Stomach (tissue), 9 donors: ENCODE data around the gene VEPH1. TPM values are rescaled to one million over a fixed set of nuclear protein-coding genes. Genes with fewer than 3 reads are reported as not detected.

Experiments used
- DNase-seq, 2 donors: peaks; one replicate each; pipeline versions ENCODE4 v3.0.0 to v3.0.0-alpha.2; 2013 to 2019
- H3K27ac ChIP-seq, 5 donors: fragments of 200-600 bp in 4 of 5; sonication (generic) in 4 of 5; one replicate each; pipeline ENCODE4 v1.5.1; 2013 to 2019; ENCODE audit warnings: mild to moderate bottlenecking in 1 of 5, moderate library complexity in 1 of 5
- H3K27me3 ChIP-seq, 3 donors: fragments of 200-600 bp; sonication (generic); one replicate each; pipeline ENCODE4 v1.5.1; 2017 to 2019; ENCODE audit warnings: mixed run types in 1 of 3
- H3K36me3 ChIP-seq, 4 donors: fragments of 200-600 bp; sonication (generic); 1 replicate in 3 of 4; 2 replicates in 1 of 4; pipeline ENCODE4 v1.5.1; 2016 to 2019
- H3K4me1 ChIP-seq, 4 donors: fragments of 200-600 bp; sonication (generic); one replicate each; pipeline ENCODE4 v1.5.1; 2016 to 2019
- H3K4me3 ChIP-seq, 4 donors: fragments of 200-600 bp; sonication (generic) in 3 of 4; one replicate each; pipeline ENCODE4 v1.5.1; 2016 to 2019; ENCODE audit warnings: mild to moderate bottlenecking in 1 of 4
- H3K9me3 ChIP-seq, 4 donors: fragments of 200-600 bp; sonication (generic); one replicate each; pipeline ENCODE4 v1.5.1; 2016 to 2019
- CTCF ChIP-seq, 7 experiments: fragments of 450-650 bp in 4 of 7; fragments of 200-600 bp in 3 of 7; sonication (generic) in 3 of 7; IDR thresholded peaks; one replicate each; pipeline ENCODE4 v1.5.1; 2016 to 2019; ENCODE audit warnings: antibody characterized with exemption in 7 of 7, control low read depth in 2 of 7, mild to moderate bottlenecking in 1 of 7
- EP300 ChIP-seq: sonication (generic); formaldehyde crosslinking; IDR thresholded peaks from one replicate; pipeline ENCODE4 v1.6.1; 2017; ENCODE audit warnings: antibody characterized with exemption
- POLR2A ChIP-seq, 4 donors: fragments of 450-650 bp; IDR thresholded peaks; one replicate each; pipeline ENCODE4 v1.6.1; 2016; ENCODE audit warnings: antibody characterized with exemption in 4 of 4, control low read depth in 2 of 4, mild to moderate bottlenecking in 1 of 4, moderate library complexity in 1 of 4
- POLR2AphosphoS5 ChIP-seq, 3 donors: sonication (generic); formaldehyde crosslinking; IDR thresholded peaks; one replicate each; pipeline ENCODE4 v1.6.1; 2016; ENCODE audit warnings: antibody characterized with exemption in 3 of 3
- WGBS, 5 donors: extraction: QIAGEN DNeasy Blood & Tissue Kit in 3 of 5; methylation state at CpG; one replicate each; pipeline versions ENCODE4 v1.1.5 to v1.1.7; 2013 to 2018; 5-methylcytosine and 5-hydroxymethylcytosine counted together
- intact Hi-C: fragments of 100-400 bp; cut with DNase I; formaldehyde crosslinking; loops from one replicate; pipeline ENCODE4 v1.15.1; 2023; ENCODE audit warnings: low total_unique reads
- polyA plus RNA-seq, 3 donors: library from polyadenylated mRNA; stranded (reverse); fragments of 200-250 nt; gene quantifications; one replicate each; pipeline ENCODE4 v1.2.3, GENCODE V29; 2013
- total RNA-seq, 5 donors: library from RNA; depleted of rRNA; stranded (reverse); fragments of >200 nt; gene quantifications; one replicate each; pipeline versions ENCODE4 v1.1.0 to v1.2.3, GENCODE V29; 2014 to 2016
- donor health status: healthy with polysubstance abuse.
- donor health status: Bipolar disorder and iron deficiency.
- donor health status: healthy.

VEPH1 gene
- total and polyA plus RNA-seq, 8 donors, result 0.58 to 9.4 (median 1.5) TPM; not detected in 1

GRCh38 chr3:157376603-157377300 is 126.5 kb downstream of the VEPH1 start:
- H3K4me3 ChIP-seq, result no peak overlapping the region
- intact Hi-C loops, result no loop called here
- H3K4me1 ChIP-seq, result no peaks in the 10 kb centered on the region
- 63 to 82% (median 68%) methylated on average over 5 of the region's 5 CpGs for WGBS, 5 donors
- TF ChIP-seq CTCF (IDR thresholded peaks at IDR 0.05) (no peak), EP300 (no peak), POLR2AphosphoS5 (IDR thresholded peaks at IDR 0.05) (no peak), POLR2A (IDR thresholded peaks at IDR 0.05) (no peak)
- peak in 1 of 2 donors; percentile 9 for DNase-seq
- H3K9me3 ChIP-seq, result no peaks in the 10 kb centered on the region
- H3K27ac ChIP-seq, result no peak overlapping the region
- no peaks in the 10 kb centered on the region for H3K36me3 ChIP-seq
- H3K27me3 ChIP-seq, result no peaks in the 10 kb centered on the region

DNA sequence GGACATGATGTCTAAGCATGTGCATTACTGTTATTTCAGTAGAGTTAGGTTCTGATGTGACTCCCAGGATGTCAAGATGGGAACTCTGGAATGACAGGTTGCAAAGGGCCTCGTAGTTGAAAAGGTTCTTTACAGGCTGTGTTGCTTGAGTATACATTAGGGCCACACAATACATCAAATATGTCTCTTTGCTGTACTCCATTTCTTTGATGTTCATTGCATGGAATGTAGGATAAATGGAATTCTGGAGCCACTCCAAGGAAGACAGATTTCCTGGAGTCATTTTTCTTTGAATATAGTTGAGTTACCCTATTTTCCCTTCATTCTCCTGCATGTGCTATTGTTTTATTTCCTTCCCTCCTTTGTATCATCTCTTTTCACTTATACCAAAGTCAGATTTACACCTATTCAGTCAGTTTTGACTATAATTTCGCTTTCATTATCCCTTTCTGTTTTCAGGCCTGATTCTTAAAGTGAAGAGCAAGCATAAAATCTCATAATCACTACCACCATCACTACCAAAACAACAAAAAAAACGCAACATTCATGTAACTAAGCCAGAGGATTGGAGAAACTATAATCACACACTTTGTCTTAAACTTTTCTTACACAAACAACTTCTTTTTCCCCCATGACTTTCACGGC is 127.8 kb downstream of the VEPH1 start:
- Histone ChIP-seq H3K36me3 (no peaks in the 10 kb centered on the region), H3K27ac (no peak overlapping the region), H3K4me3 (no peak overlapping the region), H3K9me3 (no peaks in the 10 kb centered on the region), H3K4me1 (peaks cover 0 to 1% (median 0%) of the 10 kb centered on the region in 4 donors), H3K27me3 (no peaks in the 10 kb centered on the region)
- peak in 1 of 2 donors; percentile 16 for DNase-seq
- WGBS, 5 donors, result 61 to 71% (median 66%) methylated on average over 4 of the region's 4 CpGs
- intact Hi-C loops, result no loop called here
- TF ChIP-seq POLR2AphosphoS5 (IDR thresholded peaks at IDR 0.05) (no peak), EP300 (no peak), CTCF (IDR thresholded peaks at IDR 0.05) (no peak), POLR2A (IDR thresholded peaks at IDR 0.05) (no peak)

- Histone ChIP-seq H3K27ac (no peak overlapping the region), H3K4me1 (peaks cover 0 to 6% (median 0%) of the 10 kb centered on the region in 4 donors), H3K9me3 (no peaks in the 10 kb centered on the region), H3K27me3 (no peaks in the 10 kb centered on the region), H3K36me3 (no peaks in the 10 kb centered on the region), H3K4me3 (no peak overlapping the region)
- DNase-seq, result no peak
- WGBS, 5 donors, result 86 to 97% (median 94%) methylated on average over 3 of the region's 3 CpGs
- intact Hi-C loops, result no loop called here
- no peak for TF ChIP-seq POLR2AphosphoS5 (IDR thresholded peaks at IDR 0.05)
- no peak for TF ChIP-seq POLR2A (IDR thresholded peaks at IDR 0.05)
- TF ChIP-seq CTCF (IDR thresholded peaks at IDR 0.05), result no peak
- no peak for TF ChIP-seq EP300
These were observed 128.3 kb downstream of the VEPH1 start for GRCh38 chr3:157374933-157375332.

GRCh38 chr3:157373783-157374182 is 129.4 kb downstream of the VEPH1 start:
- DNase-seq, result no peak
- 76 to 84% (median 79%) methylated on average over 6 of the region's 6 CpGs for WGBS, 5 donors

More at GRCh38 chr3:157373783-157374182, 129.4 kb downstream of the VEPH1 start:
- no peak overlapping the region for H3K4me3 ChIP-seq
- H3K4me1 ChIP-seq, result peaks cover 0 to 10% (median 0%) of the 10 kb centered on the region in 4 donors
- H3K36me3 ChIP-seq, result no peaks in the 10 kb centered on the region
- intact Hi-C loops, result no loop called here
- TF ChIP-seq POLR2AphosphoS5 (IDR thresholded peaks at IDR 0.05) (no peak), EP300 (no peak), CTCF (IDR thresholded peaks at IDR 0.05) (no peak), POLR2A (IDR thresholded peaks at IDR 0.05) (no peak)
- no peak overlapping the region for H3K27ac ChIP-seq
- no peaks in the 10 kb centered on the region for H3K27me3 ChIP-seq
- H3K9me3 ChIP-seq, result no peaks in the 10 kb centered on the region
